ENCODE results near the gene VAMP4. TPM values are rescaled to one million over a fixed set of nuclear protein-coding genes. Genes with fewer than 3 reads are reported as not detected.

The VAMP4 gene
- total and polyA plus RNA-seq, 8 donors, result 3.5 to 23.7 (median 7.2) TPM

DNA sequence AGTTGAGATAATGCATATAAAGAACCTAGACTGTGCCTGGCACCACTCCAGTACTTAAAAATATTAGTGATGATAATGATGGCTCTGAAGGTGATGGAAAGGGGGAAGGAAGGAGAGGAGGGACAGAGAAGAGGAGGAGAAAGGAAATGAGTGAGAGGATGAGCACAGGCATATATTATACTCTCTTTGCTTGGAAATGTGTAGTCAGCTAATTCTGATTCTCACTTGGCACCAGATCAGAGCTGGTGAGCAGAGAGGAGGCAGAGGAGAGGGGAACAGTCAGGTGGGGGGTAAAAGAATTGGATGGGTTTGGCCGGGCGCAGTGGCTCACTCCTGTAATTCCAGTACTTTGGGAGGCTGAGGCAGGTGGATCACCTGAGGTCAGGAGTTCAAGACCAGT lies 65.0 kb downstream of the VAMP4 start:
- no peaks in the 10 kb centered on the region for H3K36me3 ChIP-seq
- no peak for TF ChIP-seq POLR2A (IDR thresholded peaks at IDR 0.05)
- no peak for TF ChIP-seq POLR2AphosphoS5 (IDR thresholded peaks at IDR 0.05)
- no peak for TF ChIP-seq CTCF (IDR thresholded peaks at IDR 0.05)
- TF ChIP-seq EP300 (IDR thresholded peaks at IDR 0.05), result no peak
- intact Hi-C loops (cut with DNase I; ENCODE audit: low total_unique reads), result no loop called here
- H3K9me3 ChIP-seq, result no peaks in the 10 kb centered on the region
- H3K27me3 ChIP-seq, result no peaks in the 10 kb centered on the region
- no peak for DNase-seq
- H3K4me1 ChIP-seq, result peaks cover 0 to 26% (median 8%) of the 10 kb centered on the region in 4 donors
- H3K4me3 ChIP-seq, result no peak overlapping the region
- no peak overlapping the region for H3K27ac ChIP-seq
- 89 to 100% (median 95%) methylated on average over 2 of the region's 2 CpGs for WGBS, 5 donors

GRCh38 chr1:171674431-171675405 lies 67.1 kb downstream of the VAMP4 start:
- Histone ChIP-seq H3K4me1 (peaks cover 0 to 26% (median 8%) of the 10 kb centered on the region in 4 donors), H3K36me3 (no peaks in the 10 kb centered on the region), H3K9me3 (no peaks in the 10 kb centered on the region), H3K4me3 (no peak overlapping the region), H3K27me3 (no peaks in the 10 kb centered on the region), H3K27ac (peak overlapping the region in 3 of 5 donors; percentile 9 to 72 (median 16))
- no peak for TF ChIP-seq POLR2AphosphoS5 (IDR thresholded peaks at IDR 0.05)
- no peak for TF ChIP-seq CTCF (IDR thresholded peaks at IDR 0.05)
- intact Hi-C loops (cut with DNase I; ENCODE audit: low total_unique reads), result no loop called here
- no peak for DNase-seq
- WGBS, 5 donors, result 37 to 66% (median 60%) methylated on average over 3 of the region's 3 CpGs

DNA sequence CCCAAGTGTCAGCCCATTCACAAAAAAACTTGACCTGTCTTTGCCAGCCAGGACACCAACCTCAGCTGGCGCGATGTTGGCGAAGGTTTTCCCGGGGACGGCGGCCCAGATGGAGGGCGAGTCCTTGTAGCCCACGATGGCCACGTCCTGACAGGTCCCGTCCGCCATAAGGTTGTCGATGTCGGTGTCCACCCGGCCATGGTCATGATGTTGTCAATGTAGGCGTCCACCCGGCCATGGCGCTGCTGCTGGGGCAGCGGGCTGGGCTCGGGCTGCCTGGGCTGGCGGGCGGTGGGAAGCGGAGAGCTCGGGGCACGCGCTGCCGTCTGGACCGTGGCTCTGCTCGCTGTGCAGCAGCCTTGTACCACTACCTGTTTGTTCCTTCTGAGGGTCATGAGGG lies 71.1 kb downstream of the VAMP4 start:
- intact Hi-C loops (cut with DNase I; ENCODE audit: low total_unique reads), result no loop called here
- no peak for DNase-seq
- H3K27me3 ChIP-seq, result no peaks in the 10 kb centered on the region
- H3K4me1 ChIP-seq, result peaks cover 0 to 24% (median 9%) of the 10 kb centered on the region in 4 donors
- H3K9me3 ChIP-seq, result no peaks in the 10 kb centered on the region
- no peak overlapping the region for H3K4me3 ChIP-seq
- 95 to 98% (median 97%) methylated on average over 28 of the region's 28 CpGs for WGBS, 5 donors
- TF ChIP-seq EP300 (IDR thresholded peaks at IDR 0.05) (no peak), POLR2A (IDR thresholded peaks at IDR 0.05) (no peak), CTCF (IDR thresholded peaks at IDR 0.05) (no peak), POLR2AphosphoS5 (IDR thresholded peaks at IDR 0.05) (no peak)
- H3K36me3 ChIP-seq, result no peaks in the 10 kb centered on the region
- H3K27ac ChIP-seq, result no peak overlapping the region

- Histone ChIP-seq H3K36me3 (no peaks in the 10 kb centered on the region), H3K4me3 (no peak overlapping the region), H3K4me1 (peaks cover 0 to 15% (median 3%) of the 10 kb centered on the region in 4 donors), H3K27me3 (no peaks in the 10 kb centered on the region), H3K27ac (no peak overlapping the region), H3K9me3 (no peaks in the 10 kb centered on the region)
- intact Hi-C loops (cut with DNase I; ENCODE audit: low total_unique reads), result no loop called here
- no peak for DNase-seq
- WGBS, 5 donors, result 88 to 96% (median 94%) methylated on average over 5 of the region's 5 CpGs
- TF ChIP-seq POLR2AphosphoS5 (IDR thresholded peaks at IDR 0.05) (no peak), CTCF (IDR thresholded peaks at IDR 0.05) (no peak)
Measured at GRCh38 chr1:171668372-171668771, 73.5 kb downstream of the VAMP4 start.

Measured in stomach (tissue), 9 donors.